Adrenal gland (tissue), 5 donors: Measurements from ENCODE around the gene MYOM3.

ENCODE experiments used
- CTCF ChIP-seq, 6 experiments: fragments of 450-650 bp in 4 of 6; fragments of 200-600 bp in 2 of 6; sonication (generic) in 1 of 6; IDR thresholded peaks; 1 replicate in 5 of 6; 2 replicates in 1 of 6; pipeline versions ENCODE4 v1.5.1 to v1.8.0; 2016 to 2021; ENCODE audit warnings: antibody characterized with exemption in 6 of 6, mild to moderate bottlenecking in 2 of 6, moderate library complexity in 1 of 6
- POLR2A ChIP-seq, 2 donors: fragments of 450-650 bp; IDR thresholded peaks; one replicate each; pipeline ENCODE4 v1.6.1; 2017; ENCODE audit warnings: antibody characterized with exemption in 2 of 2, mild to moderate bottlenecking in 2 of 2, moderate library complexity in 1 of 2
- donor health status: DM: no; HTN: no; CAD: no.

- no peak for TF ChIP-seq CTCF (IDR thresholded peaks at IDR 0.05)
- no peak for TF ChIP-seq POLR2A (IDR thresholded peaks at IDR 0.05)
Observed at GRCh38 chr1:24118410-24119242, 6.7 kb upstream of the MYOM3 start.
